ES-I3 (cell line): ENCODE measurements around the gene GPR137.
A peak's percentile ranks its signal among the peaks of the same experiment; 100 is the strongest.
"Not testable (repeated sequence)": the region's sequence is repeated elsewhere in the genome, so short reads cannot be mapped to it uniquely, and the experiment has no call there.

ENCODE experiments used
- H3K36me3 ChIP-seq: 2 replicates; pipeline ENCODE4 v1.6.1; 2013; ENCODE audit warnings: mild to moderate bottlenecking, low read length, control low read depth, moderate library complexity; ENCODE audit not compliant: insufficient read depth
- H3K4me1 ChIP-seq: 2 replicates; pipeline ENCODE4 v1.6.1; 2013; ENCODE audit warnings: mild to moderate bottlenecking, control low read depth, low read length; ENCODE audit not compliant: insufficient read depth
- H3K9ac ChIP-seq: 2 replicates; pipeline ENCODE4 v1.6.1; 2013; ENCODE audit warnings: low read depth, mild to moderate bottlenecking, low read length, moderate library complexity
- H3K9me3 ChIP-seq: 2 replicates; pipeline ENCODE4 v1.6.1; 2013; ENCODE audit warnings: mild to moderate bottlenecking, low read length, moderate library complexity; ENCODE audit not compliant: control insufficient read depth, insufficient read depth

GPR137 gene

DNA sequence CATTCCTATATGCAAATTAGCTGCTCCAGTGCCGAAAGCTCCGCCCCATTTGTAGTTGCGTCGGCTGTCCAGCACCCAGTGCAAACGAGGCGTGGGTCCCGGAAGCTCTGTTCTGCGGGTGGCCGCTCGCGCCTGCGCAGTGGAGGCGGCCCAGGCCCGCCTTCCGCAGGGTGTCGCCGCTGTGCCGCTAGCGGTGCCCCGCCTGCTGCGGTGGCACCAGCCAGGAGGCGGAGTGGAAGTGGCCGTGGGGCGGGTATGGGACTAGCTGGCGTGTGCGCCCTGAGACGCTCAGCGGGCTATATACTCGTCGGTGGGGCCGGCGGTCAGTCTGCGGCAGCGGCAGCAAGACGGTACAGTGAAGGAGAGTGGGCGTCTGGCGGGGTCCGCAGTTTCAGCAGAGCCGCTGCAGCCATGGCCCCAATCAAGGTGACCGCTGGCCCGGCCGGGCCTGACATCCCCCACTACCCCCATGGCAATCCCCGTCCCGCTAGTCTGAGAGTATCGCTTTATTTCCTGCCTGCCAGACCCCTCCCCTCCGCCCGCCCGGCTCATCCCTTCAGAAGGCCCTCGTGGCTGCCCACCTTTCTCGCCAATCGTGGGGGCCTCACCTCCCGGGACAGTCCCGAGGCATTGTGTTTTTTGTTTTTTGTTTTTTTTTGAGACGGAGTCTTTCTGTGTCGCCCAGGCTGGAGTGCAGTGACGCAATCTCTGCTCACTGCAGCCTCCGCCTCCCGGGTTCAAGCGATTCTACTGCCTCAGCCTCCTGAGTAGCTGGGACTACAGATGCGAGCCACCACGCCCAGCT lies 32.5 kb downstream of the GPR137 start, which contains the start of gene PRDX5:
PRDX5 (plus strand) TSS at position 161 of the 805 bp plus-strand sequence; CDS start at position 256, 95 bp downstream.
- no peaks in the 10 kb centered on the region for H3K9me3 ChIP-seq
- H3K4me1 ChIP-seq = peaks cover 8% of the 10 kb centered on the region; the same call in 1 of the 2 replicates
- peak within 1 kb of the TSS; percentile 81 for H3K9ac ChIP-seq
- peaks cover 4% of the 10 kb centered on the region; the same call in 1 of the 2 replicates for H3K36me3 ChIP-seq

GRCh38 chr11:64318766-64319761 lies 33.4 kb downstream of the GPR137 start:
- Histone ChIP-seq H3K9ac (peak overlapping the region; percentile 81; the same call in 1 of the 2 replicates), H3K9me3 (no peaks in the 10 kb centered on the region), H3K4me1 (peaks cover 13% of the 10 kb centered on the region; the same call in 1 of the 2 replicates), H3K36me3 (peaks cover 4% of the 10 kb centered on the region; the same call in 1 of the 2 replicates)

DNA sequence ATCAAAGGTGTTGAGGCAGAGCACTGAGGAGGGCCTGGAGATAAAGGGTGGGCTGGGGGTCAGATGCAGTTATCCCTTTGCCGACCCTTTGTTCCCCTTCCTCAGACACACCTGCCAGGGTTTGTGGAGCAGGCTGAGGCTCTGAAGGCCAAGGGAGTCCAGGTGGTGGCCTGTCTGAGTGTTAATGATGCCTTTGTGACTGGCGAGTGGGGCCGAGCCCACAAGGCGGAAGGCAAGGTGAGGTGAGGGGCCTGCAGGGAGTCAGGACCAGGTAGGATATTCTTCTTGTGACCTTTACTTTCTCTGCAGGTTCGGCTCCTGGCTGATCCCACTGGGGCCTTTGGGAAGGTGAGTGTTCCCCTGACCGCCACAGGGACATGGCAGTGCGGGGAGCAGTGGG lies 34.9 kb downstream of the GPR137 start:
- Histone ChIP-seq H3K9ac (no peak overlapping the region), H3K4me1 (peaks cover 13% of the 10 kb centered on the region; the same call in 1 of the 2 replicates)

DNA sequence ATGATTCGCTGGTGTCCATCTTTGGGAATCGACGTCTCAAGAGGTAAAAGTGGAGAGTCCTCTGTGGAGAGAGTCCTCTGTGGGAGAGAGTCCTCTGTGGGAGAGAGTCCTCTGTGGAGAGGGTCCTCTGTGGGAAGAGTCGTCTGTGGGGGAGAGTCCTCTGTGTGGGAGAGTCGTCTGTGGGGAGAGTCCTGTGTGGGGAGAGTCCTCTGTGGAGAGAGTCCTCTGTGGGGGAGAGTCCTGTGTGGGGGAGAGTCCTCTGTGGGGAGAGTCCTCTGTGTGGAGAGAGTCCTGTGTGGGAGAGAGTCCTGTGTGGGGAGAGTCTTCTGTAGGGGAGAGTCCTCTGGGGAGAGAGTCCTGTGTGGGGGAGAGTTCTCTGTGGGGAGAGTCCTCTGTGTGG lies 35.4 kb downstream of the GPR137 start:
- H3K9ac ChIP-seq = no peak overlapping the region
- H3K4me1 ChIP-seq = peaks cover 13% of the 10 kb centered on the region; the same call in 1 of the 2 replicates
- peaks cover 4% of the 10 kb centered on the region; the same call in 1 of the 2 replicates for H3K36me3 ChIP-seq
- no peaks in the 10 kb centered on the region for H3K9me3 ChIP-seq

More for the DNA sequence above, 34.9 kb downstream of the GPR137 start:
- Histone ChIP-seq H3K36me3 (peaks cover 4% of the 10 kb centered on the region; the same call in 1 of the 2 replicates), H3K9me3 (no peaks in the 10 kb centered on the region)

DNA sequence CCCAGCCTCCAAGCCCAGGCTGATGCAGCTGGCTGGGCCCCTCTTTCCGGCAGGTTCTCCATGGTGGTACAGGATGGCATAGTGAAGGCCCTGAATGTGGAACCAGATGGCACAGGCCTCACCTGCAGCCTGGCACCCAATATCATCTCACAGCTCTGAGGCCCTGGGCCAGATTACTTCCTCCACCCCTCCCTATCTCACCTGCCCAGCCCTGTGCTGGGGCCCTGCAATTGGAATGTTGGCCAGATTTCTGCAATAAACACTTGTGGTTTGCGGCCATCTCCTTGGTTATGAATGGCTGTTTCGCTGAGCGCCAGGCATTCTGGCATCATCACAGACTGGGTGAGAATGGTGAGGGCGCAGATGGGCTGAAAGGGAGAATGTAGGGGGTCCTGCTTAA lies 35.9 kb downstream of the GPR137 start:
- peaks cover 13% of the 10 kb centered on the region; the same call in 1 of the 2 replicates for H3K4me1 ChIP-seq
- no peak overlapping the region for H3K9ac ChIP-seq

DNA sequence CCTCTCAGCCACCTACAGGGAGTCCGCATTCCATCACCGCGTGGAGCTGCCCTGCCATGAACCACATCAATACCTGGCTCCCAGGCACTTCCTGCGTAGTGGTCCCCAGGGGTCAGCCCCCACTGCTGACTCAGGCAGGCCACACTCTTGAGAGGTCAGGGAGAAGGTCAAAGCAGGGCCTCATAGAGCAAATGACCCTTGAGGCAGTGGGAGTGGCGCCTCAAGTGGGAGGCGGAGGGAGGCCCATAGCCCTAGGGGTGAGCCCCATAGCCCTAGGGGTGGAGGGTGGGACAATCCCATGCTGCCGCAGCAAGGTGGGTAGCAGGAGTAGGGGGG lies 37.2 kb downstream of the GPR137 start:
- Histone ChIP-seq H3K4me1 (peaks cover 13% of the 10 kb centered on the region; the same call in 1 of the 2 replicates), H3K36me3 (peaks cover 4% of the 10 kb centered on the region; the same call in 1 of the 2 replicates), H3K9me3 (no peaks in the 10 kb centered on the region), H3K9ac (no peak overlapping the region)

More for the DNA sequence above, 35.9 kb downstream of the GPR137 start:
- H3K36me3 ChIP-seq = peaks cover 4% of the 10 kb centered on the region; the same call in 1 of the 2 replicates
- no peaks in the 10 kb centered on the region for H3K9me3 ChIP-seq

DNA sequence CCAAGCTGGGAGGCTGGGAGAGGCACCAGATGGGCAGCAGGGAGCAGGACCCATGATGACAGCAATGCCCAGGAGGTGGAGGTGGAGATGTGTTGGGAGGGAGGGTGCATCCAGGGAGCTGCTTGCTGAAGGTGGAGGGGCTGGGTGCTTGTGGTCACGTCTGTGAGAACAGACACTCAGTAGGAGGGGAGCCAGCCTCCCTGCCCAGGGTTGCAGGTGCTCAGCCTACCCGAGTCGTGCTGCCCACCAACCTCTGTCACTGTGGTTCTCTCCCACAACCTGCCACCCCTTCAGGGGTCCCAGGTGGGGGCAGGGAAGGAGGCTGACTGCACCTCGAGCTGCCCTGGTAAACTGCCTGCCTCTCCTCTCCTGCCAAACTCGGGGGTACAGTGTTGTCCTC lies 37.7 kb downstream of the GPR137 start:
- Histone ChIP-seq H3K4me1 (peaks cover 13% of the 10 kb centered on the region; the same call in 1 of the 2 replicates), H3K9ac (no peak overlapping the region), H3K9me3 (no peaks in the 10 kb centered on the region), H3K36me3 (peaks cover 4% of the 10 kb centered on the region; the same call in 1 of the 2 replicates)

- H3K36me3 ChIP-seq, H3K9ac ChIP-seq, H3K9me3 ChIP-seq: not testable (repeated sequence)
- H3K4me1 ChIP-seq = peaks cover 13% of the 10 kb centered on the region; the same call in 1 of the 2 replicates
These were observed 38.3 kb downstream of the GPR137 start for GRCh38 chr11:64323984-64324383.

GRCh38 chr11:64324692-64325469 lies 39.2 kb downstream of the GPR137 start:
- H3K9me3 ChIP-seq = no peaks in the 10 kb centered on the region
- no peak overlapping the region for H3K9ac ChIP-seq
- peaks cover 13% of the 10 kb centered on the region; the same call in 1 of the 2 replicates for H3K4me1 ChIP-seq
- peaks cover 4% of the 10 kb centered on the region; the same call in 1 of the 2 replicates for H3K36me3 ChIP-seq

DNA sequence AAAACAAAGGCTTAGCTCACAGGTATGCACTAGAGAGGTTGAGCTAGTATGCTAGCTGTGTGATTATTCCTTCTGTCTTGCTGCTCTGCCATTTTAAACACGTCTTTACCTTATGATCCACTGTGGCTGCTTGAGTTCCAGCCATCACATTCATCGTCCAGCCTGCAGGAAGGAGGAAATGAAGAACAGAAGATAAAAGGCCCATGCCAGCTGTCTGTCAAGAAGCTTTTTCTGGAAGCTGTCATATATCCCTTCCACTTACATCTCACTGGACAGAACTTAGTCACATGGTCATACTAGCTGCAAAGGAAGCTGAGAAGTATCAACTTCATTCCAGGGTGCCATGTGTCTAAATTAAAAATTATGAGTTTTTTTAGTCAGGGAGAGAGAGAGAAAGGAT lies 41.7 kb downstream of the GPR137 start:
- peaks cover 1% of the 10 kb centered on the region; the same call in 1 of the 2 replicates for H3K36me3 ChIP-seq
- peaks cover 26% of the 10 kb centered on the region for H3K4me1 ChIP-seq
- no peak overlapping the region for H3K9ac ChIP-seq
- no peaks in the 10 kb centered on the region for H3K9me3 ChIP-seq

GRCh38 chr11:64327993-64328392 lies 42.3 kb downstream of the GPR137 start:
- Histone ChIP-seq H3K4me1 (peaks cover 21% of the 10 kb centered on the region), H3K9me3 (no peaks in the 10 kb centered on the region), H3K9ac (no peak overlapping the region), H3K36me3 (no peaks in the 10 kb centered on the region)

DNA sequence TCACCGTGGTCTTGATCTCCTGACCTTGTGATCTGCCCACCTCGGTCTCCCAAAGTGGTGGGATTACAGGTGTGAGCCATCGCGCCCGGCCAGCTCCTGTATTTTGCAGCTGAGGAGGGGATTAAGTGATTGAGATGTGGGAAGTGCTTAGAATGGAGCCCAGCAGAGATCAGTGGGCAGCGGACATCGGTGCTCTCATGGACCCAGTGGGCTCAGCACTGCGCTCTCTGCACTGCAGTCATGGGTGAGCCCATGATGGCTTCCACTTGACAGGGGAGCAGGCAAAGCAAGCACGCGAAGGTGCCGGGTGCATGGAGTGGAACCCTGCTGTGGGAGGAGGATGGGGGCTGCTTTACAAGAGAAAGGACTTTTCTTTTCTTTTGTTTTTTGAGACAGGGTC lies 45.2 kb downstream of the GPR137 start:
- Histone ChIP-seq H3K9ac (no peak overlapping the region), H3K36me3 (no peaks in the 10 kb centered on the region), H3K9me3 (no peaks in the 10 kb centered on the region), H3K4me1 (peaks cover 14% of the 10 kb centered on the region)

GRCh38 chr11:64331569-64332371 lies 46.1 kb downstream of the GPR137 start:
- H3K4me1 ChIP-seq = peaks cover 14% of the 10 kb centered on the region
- H3K9ac ChIP-seq = no peak overlapping the region
- no peaks in the 10 kb centered on the region for H3K36me3 ChIP-seq
- no peaks in the 10 kb centered on the region for H3K9me3 ChIP-seq
